ENCODE data around the gene THRA. TPM values are rescaled to one million over a fixed set of nuclear protein-coding genes. Genes with fewer than 3 reads are reported as not detected.

THRA gene
- total and polyA plus RNA-seq, 2 of the 8 experiments (the other 6 are each of a cell fraction or from before 2014, with no cell fraction given) = 6.4 to 10.2 TPM

DNA sequence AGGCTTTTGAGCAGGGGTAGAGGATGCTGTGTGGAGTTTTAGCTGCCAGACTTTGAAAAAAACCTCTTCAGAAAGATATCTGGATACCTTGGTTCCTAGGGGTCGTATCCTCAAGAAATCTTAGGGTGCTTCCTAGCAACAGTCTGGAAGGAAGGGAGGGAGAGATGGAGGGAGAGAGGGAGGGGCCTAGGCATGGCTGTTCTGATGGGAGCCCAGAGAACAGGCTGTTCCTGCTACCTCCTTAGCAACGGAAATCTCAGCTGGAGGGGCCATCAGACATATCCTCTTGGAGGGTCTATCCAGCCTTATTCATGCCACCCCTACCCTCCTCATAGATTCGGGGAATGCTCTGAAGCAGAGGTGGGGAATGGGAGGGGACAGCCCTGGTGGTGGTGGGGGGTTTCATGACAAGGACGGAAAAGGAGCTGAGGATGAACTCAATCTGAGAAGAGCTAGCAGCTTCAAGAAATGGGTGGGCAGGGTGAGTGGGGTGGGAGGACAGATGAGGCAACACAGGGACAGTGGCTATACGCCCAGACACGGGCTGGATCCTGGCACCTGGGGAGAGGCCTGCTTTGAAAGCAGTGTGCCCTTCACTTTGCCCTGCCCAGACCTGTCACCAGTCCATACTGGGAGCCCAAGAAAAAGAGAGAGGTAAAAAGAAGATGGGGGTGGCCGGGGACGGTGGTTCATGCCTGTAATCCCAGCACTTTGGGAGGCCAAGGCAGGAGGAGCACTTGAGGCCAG, 2.9 kb upstream of the THRA start:
- CTCF ChIA-PET (ENCODE audit: partially characterized antibody) = interaction anchor here (0.6 to 38.4 kb wide), 9 partner anchors 17 to 110 kb away, joined by 3 to 876 read pairs (median 5); partner anchors contain the start of gene CSF3
- POLR2A ChIA-PET (ENCODE audit: partially characterized antibody) = interaction anchor here (1.3 to 1.4 kb wide), 5 partner anchors 9 to 41 kb away, joined by 3 to 4 read pairs (median 3); no protein-coding TSS in a partner anchor
- TF ChIP-seq POU5F1 (IDR thresholded peaks at IDR 0.05; ENCODE audit: low read depth, low read length) = no peak
- TF ChIP-seq EGR1 (IDR thresholded peaks at IDR 0.05; ENCODE audit: borderline replicate concordance, low read depth, low read length) = no peak
- TF ChIP-seq ATF3 (IDR thresholded peaks at IDR 0.05; ENCODE audit: insufficient read depth, low read depth, low read length) = no peak
- no peak for TF ChIP-seq NANOG (IDR thresholded peaks at IDR 0.05; ENCODE audit: insufficient read depth, low read depth, low read length, poor library complexity, severe bottlenecking)
- TF ChIP-seq RFX5 (IDR thresholded peaks at IDR 0.05; ENCODE audit: borderline replicate concordance, low read depth, low read length) = no peak
- TF ChIP-seq GTF2F1 (IDR thresholded peaks at IDR 0.05; ENCODE audit: borderline replicate concordance, low read depth, low read length) = no peak
- TF ChIP-seq FOSL1 (IDR thresholded peaks at IDR 0.05; ENCODE audit: insufficient read depth, low read depth, low read length) = no peak
- TF ChIP-seq MAFK (IDR thresholded peaks at IDR 0.05; ENCODE audit: low read depth, low read length) = no peak
- no peak for TF ChIP-seq HDAC2 (IDR thresholded peaks at IDR 0.05; ENCODE audit: borderline replicate concordance in 1 of 2, low read depth in 2 of 2, low read length in 2 of 2)
- TF ChIP-seq YY1 (IDR thresholded peaks at IDR 0.05; ENCODE audit: low read depth, low read length) = no peak
- TF ChIP-seq ASH2L (IDR thresholded peaks at IDR 0.05; ENCODE audit: low read length) = no peak
- TF ChIP-seq CREB1 (IDR thresholded peaks at IDR 0.05) = no peak

More for the DNA sequence above, 2.9 kb upstream of the THRA start:
- DNase-seq (ENCODE audit: low read depth in 1 of 2, low spot score in 2 of 2) (no peak), FAIRE-seq (no peak)
- peaks cover 0 to 14% (median 10%) of the 10 kb centered on the region in 4 experiments; a peak in 6 of 7 replicates for H3K27me3 ChIP-seq (replicated peaks in 1 of 4; ENCODE audit: control insufficient read depth in 3 of 4, extremely low read depth in 1 of 4, insufficient read depth in 3 of 4, low read length in 3 of 4)
- 75% methylated on average over 8 of the region's 8 CpGs; no CpG with 5 or more reads in 1 of the 2 experiments for WGBS, 2 experiments (ENCODE audit: extremely low coverage in 1 of 2, insufficient coverage in 1 of 2, insufficient read length in 1 of 2, insufficient replicate concordance in 2 of 2, low coverage in 1 of 2, low lambda C conversion rate in 2 of 2, missing lambda C conversion rate in 1 of 2)
- H4K20me1 ChIP-seq (replicated peaks in 1 of 2; ENCODE audit: control insufficient read depth in 1 of 2, insufficient read depth in 2 of 2, low read length in 2 of 2) = peaks cover 0 to 9% of the 10 kb centered on the region in 2 experiments
- no peak overlapping the region for H3K23ac ChIP-seq (ENCODE audit: insufficient read length)
- H2BK20ac ChIP-seq (ENCODE audit: low read length) = no peak overlapping the region
- H3K4me1 ChIP-seq (replicated peaks in 1 of 4; ENCODE audit: control insufficient read depth in 3 of 4, insufficient read depth in 4 of 4, low read length in 3 of 4) = peaks cover 17 to 33% (median 23%) of the 10 kb centered on the region in 4 experiments
- no peak overlapping the region for H3K14ac ChIP-seq (ENCODE audit: insufficient read length)
- H3K56ac ChIP-seq (replicated peaks; ENCODE audit: insufficient read length, low read depth, low read length) = no peak overlapping the region
- no peak overlapping the region for H4K8ac ChIP-seq (ENCODE audit: extremely low read depth, insufficient read depth, low read length)
- H3K27ac ChIP-seq (ENCODE audit: low read depth, low read length) = no peak overlapping the region
- H3K79me2 ChIP-seq (ENCODE audit: control insufficient read depth in 1 of 2, insufficient read depth in 2 of 2, low read length in 2 of 2) = no peaks in the 10 kb centered on the region
- no peak overlapping the region for H2AFZ ChIP-seq (ENCODE audit: low read length)
- H2BK5ac ChIP-seq (ENCODE audit: low read depth, low read length) = peak overlapping the region; percentile 39; the same call in 1 of the 2 replicates
- H2BK15ac ChIP-seq (ENCODE audit: low read length) = no peak overlapping the region
- no peak overlapping the region for H3K18ac ChIP-seq (ENCODE audit: extremely low read depth, low read length)
- no peak overlapping the region for H3K4ac ChIP-seq (replicated peaks; ENCODE audit: insufficient read length, low read depth, low read length)
- no peak overlapping the region for H3K9ac ChIP-seq (replicated peaks in 1 of 4; ENCODE audit: extremely low read depth in 1 of 4, low read depth in 3 of 4, low read length in 3 of 4)
- peak overlapping the region; percentile 75; the same call in 1 of the 2 replicates for H2BK12ac ChIP-seq (ENCODE audit: low read depth, low read length)
- no peaks in the 10 kb centered on the region for H3K9me3 ChIP-seq (ENCODE audit: insufficient read depth in 2 of 2, low read depth in 1 of 2, low read length in 1 of 2)
- no peaks in the 10 kb centered on the region for H3K36me3 ChIP-seq (ENCODE audit: control insufficient read depth in 2 of 4, insufficient read depth in 4 of 4, low read length in 3 of 4)
- no peak overlapping the region for H3K4me3 ChIP-seq (ENCODE audit: extremely low read depth in 1 of 4, insufficient read depth in 2 of 4, low read depth in 3 of 4, low read length in 4 of 4)
- H3K23me2 ChIP-seq (ENCODE audit: low read depth, low read length) = peaks cover 6% of the 10 kb centered on the region; the same call in 1 of the 2 replicates
- no peak overlapping the region for H4K91ac ChIP-seq (replicated peaks; ENCODE audit: insufficient read length, low read length)
- no peak overlapping the region; a peak in 1 of 4 replicates for H3K4me2 ChIP-seq (ENCODE audit: insufficient read depth in 1 of 2, low read depth in 2 of 2, low read length in 2 of 2)
- H3K79me1 ChIP-seq (ENCODE audit: low read depth, low read length) = no peaks in the 10 kb centered on the region
- no peak overlapping the region for H2AK5ac ChIP-seq (ENCODE audit: low read depth, low read length)
- no peak overlapping the region for H4K5ac ChIP-seq (ENCODE audit: insufficient read length, low read depth, low read length)
- no peak overlapping the region for H2BK120ac ChIP-seq (replicated peaks; ENCODE audit: low read depth, low read length)

All from H1 (cell line).